HL-60 (cell line): ENCODE data around the gene CACNA1H.

Experiments used
- CTCF ChIP-seq: IDR thresholded peaks from one replicate; pipeline ENCODE4 v1.5.1; 2011; ENCODE audit warnings: low read length, control low read depth, inconsistent platforms; ENCODE audit not compliant: insufficient read depth
- POLR2AphosphoS5 ChIP-seq: IDR thresholded peaks from 2 replicates; pipeline ENCODE4 v1.6.1; 2012; ENCODE audit warnings: low read depth
- REST ChIP-seq: IDR thresholded peaks from 2 replicates; pipeline ENCODE4 v1.6.1; 2012; ENCODE audit warnings: low read depth; ENCODE audit not compliant: insufficient replicate concordance

DNA sequence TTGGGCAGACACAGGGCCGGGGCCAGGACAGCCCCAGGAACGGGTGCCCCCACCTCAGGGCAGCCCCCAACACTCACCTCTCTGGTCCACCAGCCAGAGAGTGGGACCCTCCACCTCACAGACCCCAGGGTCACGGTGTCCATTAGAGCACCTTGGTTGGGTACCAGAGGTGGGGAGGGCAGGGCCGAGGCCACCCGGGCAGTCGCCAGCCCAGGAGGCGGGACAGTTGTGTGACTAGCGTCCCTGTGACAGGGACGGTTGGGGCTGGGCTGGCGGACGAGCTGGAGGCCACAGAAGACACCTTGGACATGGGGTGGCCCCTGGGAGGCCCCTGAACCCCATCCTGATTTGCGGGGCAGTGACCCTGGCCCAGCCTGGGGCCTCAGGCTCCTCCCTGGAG is 45.2 kb upstream of the CACNA1H start:
- TF ChIP-seq CTCF (no peak), POLR2AphosphoS5 (no peak), REST (no peak)
